CMK (cell line): ENCODE results near the gene WHRN.

Source experiments
- DNase-seq: peaks from one replicate; pipeline ENCODE4 v3.0.0-alpha.2; 2010; ENCODE audit warnings: low read depth

Gene WHRN

GRCh38 chr9:114505187-114506081 lies at the start of gene WHRN:
WHRN (minus strand) TSS chr9:114505473; CDS start chr9:114504801, 672 bp downstream.
- no peak for DNase-seq

GRCh38 chr9:114553202-114553601 lies 47.9 kb upstream of the WHRN start:
- DNase-seq = no peak

- no peak for DNase-seq
Observed at GRCh38 chr9:114552706-114553105, 47.4 kb upstream of the WHRN start.

DNA sequence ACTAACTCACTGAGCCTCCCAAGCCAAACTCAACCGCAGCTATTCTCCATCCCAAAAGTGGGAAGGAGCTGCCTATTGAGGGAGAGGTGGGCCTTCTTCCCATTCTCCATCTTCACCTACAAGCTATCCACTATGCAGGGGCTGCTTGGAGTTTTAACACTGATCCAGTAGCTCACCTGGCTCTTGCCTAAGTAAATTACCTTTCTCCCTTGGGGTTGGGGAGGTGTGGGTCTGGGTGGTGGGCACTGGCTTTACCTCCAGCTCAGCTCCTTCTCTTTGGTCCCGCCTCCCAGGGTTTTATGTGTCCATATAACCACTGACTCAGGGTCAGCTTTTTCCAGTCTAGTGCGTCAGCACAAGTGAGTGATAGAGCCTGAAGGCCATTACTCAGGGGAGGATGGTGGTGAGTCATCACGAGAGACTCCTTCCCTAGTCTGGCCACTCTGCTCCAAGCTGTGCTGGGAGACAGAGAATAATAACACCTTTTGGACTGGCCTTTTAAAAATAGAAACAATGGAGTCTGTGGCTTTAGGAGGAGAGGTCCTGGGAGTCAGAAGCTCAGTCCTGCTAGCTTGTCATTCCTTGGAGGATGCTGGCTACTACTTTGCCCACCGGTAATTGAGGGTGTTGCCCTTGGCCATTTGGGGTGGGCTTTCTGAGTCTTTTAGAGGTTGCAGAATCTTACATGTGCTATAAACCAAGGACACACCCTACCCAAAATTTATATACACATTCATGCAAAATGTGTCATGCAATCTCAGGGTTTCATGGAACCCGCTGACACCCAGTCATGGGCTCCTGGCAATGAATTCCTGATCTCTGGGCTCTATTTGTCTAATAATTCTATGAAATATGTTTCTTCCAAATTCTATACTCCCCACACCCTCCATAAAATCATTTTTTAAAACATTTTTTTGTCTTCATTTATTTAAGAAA lies 46.7 kb upstream of the WHRN start:
- no peak for DNase-seq

- no peak for DNase-seq
Observed at GRCh38 chr9:114549697-114550330, 44.5 kb upstream of the WHRN start.

- no peak for DNase-seq
Observed at GRCh38 chr9:114546851-114547250, 41.6 kb upstream of the WHRN start.

DNA sequence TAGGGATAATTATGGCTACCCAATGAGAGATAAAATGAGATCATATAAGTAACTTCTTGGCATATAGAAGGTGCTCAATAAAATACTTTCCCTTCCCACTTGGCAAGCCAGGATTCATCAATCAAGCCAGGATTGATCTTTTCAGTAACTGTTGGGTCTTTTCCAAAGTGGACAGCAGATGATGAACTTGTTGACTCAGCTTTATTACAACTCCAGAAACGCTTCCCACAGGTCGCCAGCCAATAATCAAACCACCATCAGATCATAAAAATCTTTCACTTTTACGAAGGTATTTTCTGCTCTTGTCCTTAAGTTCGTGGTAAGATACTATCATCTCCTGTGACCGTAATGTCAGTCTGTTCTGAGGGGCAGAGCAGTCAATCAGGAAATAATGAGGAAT lies 39.8 kb upstream of the WHRN start:
- no peak for DNase-seq

DNA sequence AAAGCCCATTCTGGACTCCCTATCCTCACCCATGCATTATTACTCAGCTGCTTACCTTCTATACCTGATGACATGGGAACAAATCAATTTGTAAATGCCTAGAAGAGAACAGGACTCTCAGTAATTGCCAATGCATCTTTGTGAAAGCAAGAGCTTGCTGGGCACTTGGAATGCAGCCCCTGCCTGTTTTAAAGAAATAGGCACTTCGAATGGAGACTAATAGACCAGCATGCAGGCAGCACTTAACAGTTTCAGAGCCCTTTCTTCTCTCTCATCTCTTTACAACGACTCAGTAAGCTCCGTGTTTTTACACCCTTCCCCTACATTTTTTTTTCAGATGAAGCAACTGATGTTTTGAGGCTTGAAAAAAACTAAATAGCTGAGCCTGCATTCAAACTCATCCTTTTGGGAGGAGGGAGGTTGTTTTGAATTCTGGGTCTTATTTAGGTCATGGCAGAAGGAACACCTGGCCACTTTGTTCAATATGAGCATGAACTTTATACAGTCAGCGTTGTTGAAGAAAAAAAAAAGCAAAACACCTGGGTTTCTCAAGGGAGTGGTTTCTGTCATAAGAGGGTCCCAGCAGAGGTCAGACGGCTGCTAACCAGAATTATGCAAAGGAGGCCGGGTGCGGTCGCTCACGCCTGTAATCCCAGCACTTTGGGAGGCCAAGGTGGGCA lies 34.6 kb upstream of the WHRN start:
- DNase-seq = no peak

GRCh38 chr9:114538241-114538640 lies 33.0 kb upstream of the WHRN start:
- no peak for DNase-seq

DNA sequence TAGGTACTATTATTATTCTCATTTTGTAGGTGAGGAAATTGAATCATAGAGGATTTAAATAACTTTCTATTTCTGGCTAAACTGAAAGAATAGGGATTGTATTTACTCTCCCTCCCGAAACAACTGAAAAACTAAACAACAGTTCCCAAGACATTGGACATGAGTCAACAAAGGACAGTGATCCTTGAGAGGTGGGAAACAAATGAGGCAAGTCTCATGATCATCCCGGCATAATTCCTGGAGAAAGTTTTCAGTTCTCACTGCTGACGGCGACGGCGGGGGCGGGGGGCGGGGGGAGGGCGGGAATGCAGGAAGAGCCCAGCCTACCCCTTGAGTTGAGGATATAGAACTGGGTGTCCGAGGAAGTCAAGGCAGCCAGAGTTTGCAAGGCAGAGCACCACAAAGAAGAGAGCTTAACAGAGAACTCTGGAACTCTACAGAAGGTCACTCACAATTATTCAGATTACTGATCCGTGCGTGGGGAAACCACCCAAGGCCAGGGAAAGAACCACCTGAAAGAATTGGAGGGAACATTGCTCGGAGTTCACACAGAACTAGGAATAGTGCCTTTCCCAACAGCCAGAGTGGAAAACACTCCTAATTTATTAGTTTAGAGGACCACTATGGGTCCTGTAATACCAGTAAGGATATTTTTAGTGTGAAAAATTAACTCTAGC lies 27.4 kb upstream of the WHRN start:
- no peak for DNase-seq

DNA sequence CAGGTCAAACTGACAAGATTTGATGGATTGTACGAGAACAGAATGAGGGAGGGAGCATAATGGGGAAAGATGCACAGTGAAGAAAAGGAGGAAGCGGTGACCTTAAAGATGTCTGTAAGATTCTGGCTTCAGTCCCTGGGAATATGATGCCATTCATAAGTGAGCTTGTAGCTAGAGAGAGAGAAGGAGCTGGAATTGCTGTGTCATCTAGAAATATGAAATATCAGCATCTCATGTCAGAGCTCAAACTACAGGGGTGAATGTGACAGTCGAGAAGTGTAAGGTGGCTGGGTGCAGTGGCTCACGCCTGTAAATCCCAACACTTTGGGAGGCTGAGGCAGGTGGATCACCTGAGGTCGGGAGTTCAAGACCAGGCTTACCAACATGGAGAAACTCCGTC lies 24.0 kb upstream of the WHRN start:
- no peak for DNase-seq

DNA sequence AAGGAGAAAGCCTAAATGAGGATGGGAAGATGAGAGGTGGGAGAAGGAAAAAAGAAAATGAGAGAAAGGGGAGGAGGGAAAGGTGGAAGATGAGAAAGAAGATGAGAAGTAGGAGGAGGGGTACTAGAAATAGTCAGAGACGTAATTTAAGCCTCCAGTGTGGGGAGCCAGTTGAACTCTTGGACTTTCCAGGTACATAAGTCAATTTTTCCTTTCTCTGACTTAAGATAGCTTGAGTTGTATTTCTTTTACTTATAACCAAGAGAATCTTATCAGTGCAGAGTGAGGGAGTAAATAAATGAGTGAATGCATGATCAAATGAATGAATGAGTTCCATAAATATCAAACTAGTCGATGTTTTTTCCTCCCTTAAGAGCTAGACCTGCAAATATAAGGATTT lies 21.5 kb upstream of the WHRN start:
- no peak for DNase-seq

DNA sequence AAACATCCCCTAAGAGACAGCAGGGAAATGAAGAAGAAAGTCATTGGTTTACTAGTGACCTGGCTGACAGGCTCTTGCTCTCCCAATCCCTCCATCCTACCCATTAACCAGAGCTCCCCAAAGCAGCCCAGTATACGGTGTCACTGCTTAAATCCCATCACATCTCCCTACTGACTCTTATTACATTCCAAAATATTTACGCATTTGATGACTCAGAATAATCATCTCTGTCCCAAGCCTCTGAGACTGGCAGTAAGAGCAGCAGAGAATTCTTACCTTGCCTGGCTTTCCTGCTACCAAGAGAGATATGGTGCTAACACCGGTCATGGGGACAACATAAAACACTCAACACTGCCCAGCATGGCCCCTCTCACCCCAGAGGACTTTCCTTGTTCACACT lies 20.2 kb upstream of the WHRN start:
- no peak for DNase-seq

DNA sequence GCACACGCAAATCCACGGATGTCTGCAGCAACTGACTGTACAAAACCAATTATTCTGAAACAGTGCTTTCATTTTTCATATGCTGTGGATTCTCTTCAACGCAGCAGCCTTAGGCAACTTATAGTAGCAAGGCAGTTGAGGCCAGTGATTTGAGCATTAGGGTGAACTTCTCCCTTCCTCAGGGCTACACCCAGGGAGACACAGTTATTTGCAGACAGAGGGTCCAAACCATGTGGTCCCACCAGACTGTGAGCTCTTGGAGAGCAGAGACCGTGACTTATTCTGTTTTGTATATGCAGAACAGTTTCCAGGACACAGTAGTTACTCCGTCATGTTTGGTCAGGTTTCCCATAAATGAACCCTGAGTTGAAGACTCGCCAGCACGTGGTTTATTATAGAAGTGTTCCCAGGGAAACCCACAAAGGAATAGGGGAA lies 19.0 kb upstream of the WHRN start:
- DNase-seq = no peak

GRCh38 chr9:114522847-114523246 lies 17.6 kb upstream of the WHRN start:
- DNase-seq = no peak

- no peak for DNase-seq
Observed at GRCh38 chr9:114522286-114522685, 17.0 kb upstream of the WHRN start.

GRCh38 chr9:114521846-114522245 lies 16.6 kb upstream of the WHRN start:
- no peak for DNase-seq

GRCh38 chr9:114518599-114519022 lies 13.3 kb upstream of the WHRN start:
- DNase-seq = no peak

- no peak for DNase-seq
Observed at GRCh38 chr9:114518120-114518519, 12.8 kb upstream of the WHRN start.

- DNase-seq = no peak
Observed at GRCh38 chr9:114516913-114517312, 11.6 kb upstream of the WHRN start.

DNA sequence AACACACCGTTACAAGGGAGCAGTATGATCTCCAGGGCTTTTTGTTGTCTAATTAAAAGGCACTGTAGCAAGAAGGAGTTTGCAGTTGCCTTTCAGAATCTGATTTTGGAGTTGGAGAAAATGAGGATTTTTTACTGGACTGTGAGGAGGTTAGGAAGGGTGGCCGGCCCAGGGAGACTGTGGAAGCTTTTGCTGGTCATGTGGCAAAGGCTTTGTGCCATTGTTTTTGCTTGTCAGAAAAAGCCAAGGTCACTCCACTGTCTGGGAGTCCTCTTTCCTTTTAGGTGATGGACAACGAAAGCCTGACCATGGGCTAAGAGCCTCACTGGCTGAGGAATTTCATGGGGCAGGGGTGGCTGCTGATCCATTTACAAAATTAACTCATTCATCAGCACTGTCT lies 10.3 kb upstream of the WHRN start:
- DNase-seq = no peak
